ENCODE results near the gene CLEC20A.

Gene CLEC20A

DNA sequence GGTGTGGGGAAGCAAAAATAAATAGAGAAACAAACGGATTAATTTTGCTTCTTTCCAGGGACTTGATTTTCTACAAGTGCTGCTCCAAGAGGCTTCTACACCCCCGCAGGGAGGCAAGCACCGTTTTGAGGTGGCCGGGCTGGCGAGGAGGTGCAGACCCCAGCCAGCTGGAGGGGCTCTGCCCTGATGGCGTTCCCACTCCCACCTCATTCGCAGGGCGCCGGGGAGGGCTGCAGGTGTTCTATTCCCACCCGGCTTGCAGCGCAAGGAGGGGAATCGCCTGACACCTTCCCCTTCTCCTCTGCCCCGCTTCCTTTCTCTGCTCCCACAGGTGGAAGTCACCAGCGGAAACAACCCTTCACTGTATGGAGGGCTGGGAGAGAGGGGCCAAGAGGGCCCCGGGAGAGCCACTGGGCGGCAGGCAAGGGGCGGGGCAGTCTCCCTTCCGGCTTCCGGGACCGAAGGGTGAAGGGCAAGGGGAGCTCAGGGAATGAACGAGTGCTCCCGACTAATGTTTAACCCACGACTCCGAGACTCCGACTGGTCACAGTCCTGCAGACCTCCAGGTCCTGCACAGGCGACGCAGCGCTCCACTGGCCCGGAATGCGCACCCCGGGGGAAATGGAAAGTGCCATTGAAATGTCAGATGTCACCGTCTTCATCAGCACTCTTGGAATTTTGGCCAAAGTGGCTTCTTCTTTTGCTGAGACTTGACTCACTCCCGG, 45.2 kb upstream of the CLEC20A start:
- no peaks in the 10 kb centered on the region for H3K27me3 ChIP-seq (ENCODE audit: insufficient read depth, low read depth)
- H3K4me3 ChIP-seq (IDR thresholded peaks at IDR 0.05; ENCODE audit: insufficient read depth, low read depth, low read length) = peak overlapping the region; percentile 93
- peak overlapping the region; percentile 74; the same call in 1 of the 2 replicates for H3K9ac ChIP-seq
- TF ChIP-seq, protein P1, sequence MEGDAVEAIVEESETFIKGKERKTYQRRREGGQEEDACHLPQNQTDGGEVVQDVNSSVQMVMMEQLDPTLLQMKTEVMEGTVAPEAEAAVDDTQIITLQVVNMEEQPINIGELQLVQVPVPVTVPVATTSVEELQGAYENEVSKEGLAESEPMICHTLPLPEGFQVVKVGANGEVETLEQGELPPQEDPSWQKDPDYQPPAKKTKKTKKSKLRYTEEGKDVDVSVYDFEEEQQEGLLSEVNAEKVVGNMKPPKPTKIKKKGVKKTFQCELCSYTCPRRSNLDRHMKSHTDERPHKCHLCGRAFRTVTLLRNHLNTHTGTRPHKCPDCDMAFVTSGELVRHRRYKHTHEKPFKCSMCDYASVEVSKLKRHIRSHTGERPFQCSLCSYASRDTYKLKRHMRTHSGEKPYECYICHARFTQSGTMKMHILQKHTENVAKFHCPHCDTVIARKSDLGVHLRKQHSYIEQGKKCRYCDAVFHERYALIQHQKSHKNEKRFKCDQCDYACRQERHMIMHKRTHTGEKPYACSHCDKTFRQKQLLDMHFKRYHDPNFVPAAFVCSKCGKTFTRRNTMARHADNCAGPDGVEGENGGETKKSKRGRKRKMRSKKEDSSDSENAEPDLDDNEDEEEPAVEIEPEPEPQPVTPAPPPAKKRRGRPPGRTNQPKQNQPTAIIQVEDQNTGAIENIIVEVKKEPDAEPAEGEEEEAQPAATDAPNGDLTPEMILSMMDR (conservative IDR thresholded peaks at IDR 0.05; ENCODE audit: low read depth, low read length) = no peak
- H3K36me3 ChIP-seq (ENCODE audit: insufficient read depth) = no peaks in the 10 kb centered on the region
- peak overlapping the region; percentile 96 for H3K4me2 ChIP-seq
- no peaks in the 10 kb centered on the region for H3K79me2 ChIP-seq (ENCODE audit: insufficient read depth, low read depth)
- H4K20me1 ChIP-seq (ENCODE audit: insufficient read depth) = no peaks in the 10 kb centered on the region
- H3K27ac ChIP-seq = peak overlapping the region; percentile 45
- peak overlapping the region; percentile 100 for H2AFZ ChIP-seq (ENCODE audit: low read depth)
- peaks cover 20% of the 10 kb centered on the region for H3K4me1 ChIP-seq (ENCODE audit: low read depth, poor library complexity, severe bottlenecking)

DNA sequence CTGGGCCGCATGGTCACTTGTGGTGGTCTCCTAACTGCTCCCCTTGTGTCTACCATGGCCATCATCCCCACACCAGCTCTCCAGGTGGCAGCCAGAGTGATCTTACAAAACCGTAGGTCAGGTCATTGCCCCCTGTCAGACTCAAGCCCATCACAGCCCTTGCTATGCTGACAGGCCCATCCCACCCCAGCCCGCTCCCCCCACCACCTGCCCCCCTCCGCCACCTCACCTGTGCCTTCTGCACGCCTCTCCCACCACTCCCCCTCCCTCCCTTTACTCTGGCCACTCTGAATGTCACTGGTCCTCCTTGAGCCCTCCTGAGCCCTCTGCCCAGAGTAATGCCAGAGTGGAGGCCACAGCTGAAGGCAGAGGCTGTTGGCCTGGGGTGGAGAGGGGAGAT, 44.6 kb upstream of the CLEC20A start:
- no peak overlapping the region for H3K27ac ChIP-seq
- no peak overlapping the region for H3K9ac ChIP-seq
- H4K20me1 ChIP-seq (ENCODE audit: insufficient read depth) = no peaks in the 10 kb centered on the region

DNA sequence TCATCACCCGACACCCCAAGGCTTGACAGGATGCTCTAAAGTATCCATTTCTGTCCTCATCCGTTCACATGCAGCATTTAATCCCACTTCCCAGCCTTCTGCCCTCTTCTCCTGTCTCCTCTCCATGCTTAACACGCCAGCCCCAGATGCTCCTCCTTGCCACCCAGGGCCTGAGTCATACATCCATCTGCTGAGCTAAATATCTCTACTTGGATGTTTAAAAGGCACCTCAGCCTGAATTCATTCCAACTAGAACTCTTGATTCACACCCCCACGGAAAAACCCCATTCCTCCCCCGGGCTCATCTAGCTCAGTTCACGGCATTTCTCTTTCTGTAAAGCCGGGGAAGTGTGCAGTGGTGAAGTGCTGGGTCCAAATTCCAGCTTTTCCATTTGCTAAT, 43.9 kb upstream of the CLEC20A start:
- H3K27me3 ChIP-seq (ENCODE audit: insufficient read depth, low read depth) = no peaks in the 10 kb centered on the region
- no peak overlapping the region for H3K9ac ChIP-seq
- no peak overlapping the region for H3K4me3 ChIP-seq (IDR thresholded peaks at IDR 0.05; ENCODE audit: insufficient read depth, low read depth, low read length)
- peaks cover 14% of the 10 kb centered on the region for H3K4me1 ChIP-seq (ENCODE audit: low read depth, poor library complexity, severe bottlenecking)
- H2AFZ ChIP-seq (ENCODE audit: low read depth) = no peak overlapping the region
- no peaks in the 10 kb centered on the region for H3K36me3 ChIP-seq (ENCODE audit: insufficient read depth)
- TF ChIP-seq, protein P1 (conservative IDR thresholded peaks at IDR 0.05; ENCODE audit: low read depth, low read length) = no peak
- H3K4me2 ChIP-seq = no peak overlapping the region
- no peaks in the 10 kb centered on the region for H3K79me2 ChIP-seq (ENCODE audit: insufficient read depth, low read depth)
- H3K27ac ChIP-seq = no peak overlapping the region
- H4K20me1 ChIP-seq (ENCODE audit: insufficient read depth) = no peaks in the 10 kb centered on the region

More for the DNA sequence above, 44.6 kb upstream of the CLEC20A start:
- H2AFZ ChIP-seq (ENCODE audit: low read depth) = peak overlapping the region; percentile 100
- H3K27me3 ChIP-seq (ENCODE audit: insufficient read depth, low read depth) = no peaks in the 10 kb centered on the region
- H3K4me2 ChIP-seq = 0 out of 2 replicates have a peak overlapping the region, but pooled peaks have one; percentile 96
- H3K79me2 ChIP-seq (ENCODE audit: insufficient read depth, low read depth) = no peaks in the 10 kb centered on the region
- H3K4me3 ChIP-seq (IDR thresholded peaks at IDR 0.05; ENCODE audit: insufficient read depth, low read depth, low read length) = no peak overlapping the region
- TF ChIP-seq, protein P1 (conservative IDR thresholded peaks at IDR 0.05; ENCODE audit: low read depth, low read length) = no peak
- no peaks in the 10 kb centered on the region for H3K36me3 ChIP-seq (ENCODE audit: insufficient read depth)
- peaks cover 20% of the 10 kb centered on the region for H3K4me1 ChIP-seq (ENCODE audit: low read depth, poor library complexity, severe bottlenecking)

DNA sequence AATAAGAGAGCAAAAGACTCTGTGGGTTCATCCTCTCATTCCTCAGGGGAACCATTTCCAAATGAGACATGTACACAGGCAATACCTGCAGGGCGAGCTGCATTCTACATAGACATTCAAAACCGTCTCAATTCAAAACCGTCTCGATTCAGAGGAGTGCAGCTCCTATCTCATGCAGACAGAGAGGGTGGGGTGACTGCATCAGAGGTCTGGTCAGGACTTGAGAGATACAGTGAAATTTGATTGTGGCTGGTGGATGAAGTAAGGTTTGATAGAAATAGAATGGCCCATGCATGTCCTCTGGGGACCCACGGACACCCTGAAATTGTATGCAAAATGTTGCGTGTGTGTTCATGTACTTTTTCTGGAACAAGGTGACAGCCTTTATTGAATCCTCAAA, 43.4 kb upstream of the CLEC20A start:
- no peaks in the 10 kb centered on the region for H3K79me2 ChIP-seq (ENCODE audit: insufficient read depth, low read depth)
- H3K27ac ChIP-seq = no peak overlapping the region
- H4K20me1 ChIP-seq (ENCODE audit: insufficient read depth) = no peaks in the 10 kb centered on the region
- no peaks in the 10 kb centered on the region for H3K27me3 ChIP-seq (ENCODE audit: insufficient read depth, low read depth)
- H2AFZ ChIP-seq (ENCODE audit: low read depth) = no peak overlapping the region
- TF ChIP-seq, protein P1 (conservative IDR thresholded peaks at IDR 0.05; ENCODE audit: low read depth, low read length) = no peak
- H3K4me3 ChIP-seq (IDR thresholded peaks at IDR 0.05; ENCODE audit: insufficient read depth, low read depth, low read length) = no peak overlapping the region
- no peaks in the 10 kb centered on the region for H3K36me3 ChIP-seq (ENCODE audit: insufficient read depth)
- H3K4me1 ChIP-seq (ENCODE audit: low read depth, poor library complexity, severe bottlenecking) = peaks cover 10% of the 10 kb centered on the region
- H3K9ac ChIP-seq = no peak overlapping the region
- H3K4me2 ChIP-seq = no peak overlapping the region
